Gastroesophageal sphincter (tissue), 3 donors: ENCODE results near the gene HECTD3.

ENCODE experiments used
- EP300 ChIP-seq: sonication (generic); formaldehyde crosslinking; IDR thresholded peaks from one replicate; pipeline ENCODE4 v1.6.1; 2017; ENCODE audit warnings: antibody characterized with exemption, mild to moderate bottlenecking
- TF ChIP-seq, protein P1 (sequence below), 4 experiments: fragments of 200-600 bp in 2 of 4; fragments of 450-650 bp in 2 of 4; sonication (generic) in 1 of 4; IDR thresholded peaks; one replicate each; pipeline ENCODE4 v1.5.1; 2017 to 2019; ENCODE audit warnings: antibody characterized with exemption in 4 of 4, mild to moderate bottlenecking in 2 of 4, moderate library complexity in 2 of 4

DNA sequence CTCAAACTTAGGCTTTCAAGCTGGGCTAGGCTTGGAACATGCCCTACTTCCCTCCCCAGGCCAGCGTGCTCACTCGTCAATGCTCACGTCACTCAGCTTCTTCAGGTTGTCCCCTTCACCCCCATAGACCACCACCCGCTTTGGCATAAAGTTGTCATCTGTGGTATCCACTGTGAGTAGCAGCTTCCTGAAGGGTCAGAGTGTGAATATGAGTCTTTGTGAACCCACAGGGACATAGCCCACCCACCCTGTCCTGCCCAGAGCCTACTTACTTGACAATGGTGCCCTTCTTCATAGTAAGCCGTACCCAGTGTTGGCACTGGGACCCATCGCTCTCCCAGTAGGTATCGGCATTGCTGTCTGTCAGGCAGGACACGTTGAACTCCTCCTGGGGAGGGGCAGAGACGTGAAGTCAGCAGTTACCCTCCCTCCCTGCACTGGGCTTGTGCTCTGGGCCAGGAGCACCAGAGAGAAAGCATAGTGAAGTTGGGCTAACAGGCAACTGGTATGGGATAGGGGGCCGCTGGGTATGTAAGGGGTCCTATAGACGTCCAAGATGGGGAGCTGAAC, 1.7 kb downstream of the HECTD3 start:
- TF ChIP-seq EP300 = no peak
- TF ChIP-seq, protein P1, sequence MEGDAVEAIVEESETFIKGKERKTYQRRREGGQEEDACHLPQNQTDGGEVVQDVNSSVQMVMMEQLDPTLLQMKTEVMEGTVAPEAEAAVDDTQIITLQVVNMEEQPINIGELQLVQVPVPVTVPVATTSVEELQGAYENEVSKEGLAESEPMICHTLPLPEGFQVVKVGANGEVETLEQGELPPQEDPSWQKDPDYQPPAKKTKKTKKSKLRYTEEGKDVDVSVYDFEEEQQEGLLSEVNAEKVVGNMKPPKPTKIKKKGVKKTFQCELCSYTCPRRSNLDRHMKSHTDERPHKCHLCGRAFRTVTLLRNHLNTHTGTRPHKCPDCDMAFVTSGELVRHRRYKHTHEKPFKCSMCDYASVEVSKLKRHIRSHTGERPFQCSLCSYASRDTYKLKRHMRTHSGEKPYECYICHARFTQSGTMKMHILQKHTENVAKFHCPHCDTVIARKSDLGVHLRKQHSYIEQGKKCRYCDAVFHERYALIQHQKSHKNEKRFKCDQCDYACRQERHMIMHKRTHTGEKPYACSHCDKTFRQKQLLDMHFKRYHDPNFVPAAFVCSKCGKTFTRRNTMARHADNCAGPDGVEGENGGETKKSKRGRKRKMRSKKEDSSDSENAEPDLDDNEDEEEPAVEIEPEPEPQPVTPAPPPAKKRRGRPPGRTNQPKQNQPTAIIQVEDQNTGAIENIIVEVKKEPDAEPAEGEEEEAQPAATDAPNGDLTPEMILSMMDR (IDR thresholded peaks at IDR 0.05) = no peak
